GM18502 (cell line): ENCODE measurements around the gene DPP4.

ENCODE experiments used
- ATAC-seq: cut with Tn5 transposase; IDR thresholded peaks from one replicate; pipeline ENCODE4 v1.9.1; 2021; ENCODE audit warnings: mild to moderate bottlenecking; ENCODE audit not compliant: unreplicated experiment, poor library complexity

DPP4 gene

DNA sequence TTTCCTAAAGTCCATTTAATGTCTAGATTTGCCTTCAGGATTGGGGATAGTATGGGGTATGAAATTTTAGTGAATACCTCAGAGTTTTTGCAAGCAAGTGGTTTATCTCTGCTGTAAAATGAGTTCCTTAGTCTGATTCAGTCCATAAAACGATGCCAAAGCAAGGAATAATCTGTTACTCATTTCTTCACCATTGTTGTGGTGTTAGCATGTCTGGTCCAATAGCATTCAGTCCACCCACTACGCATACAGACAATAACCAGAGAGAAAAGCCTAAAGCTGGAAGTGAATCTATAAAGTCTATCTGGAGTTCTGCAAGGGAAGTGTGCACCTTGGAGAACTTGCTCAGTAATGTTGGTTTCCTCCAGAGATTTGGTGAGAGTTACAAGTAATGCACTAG, 12.9 kb upstream of the DPP4 start:
- no peak for ATAC-seq

DNA sequence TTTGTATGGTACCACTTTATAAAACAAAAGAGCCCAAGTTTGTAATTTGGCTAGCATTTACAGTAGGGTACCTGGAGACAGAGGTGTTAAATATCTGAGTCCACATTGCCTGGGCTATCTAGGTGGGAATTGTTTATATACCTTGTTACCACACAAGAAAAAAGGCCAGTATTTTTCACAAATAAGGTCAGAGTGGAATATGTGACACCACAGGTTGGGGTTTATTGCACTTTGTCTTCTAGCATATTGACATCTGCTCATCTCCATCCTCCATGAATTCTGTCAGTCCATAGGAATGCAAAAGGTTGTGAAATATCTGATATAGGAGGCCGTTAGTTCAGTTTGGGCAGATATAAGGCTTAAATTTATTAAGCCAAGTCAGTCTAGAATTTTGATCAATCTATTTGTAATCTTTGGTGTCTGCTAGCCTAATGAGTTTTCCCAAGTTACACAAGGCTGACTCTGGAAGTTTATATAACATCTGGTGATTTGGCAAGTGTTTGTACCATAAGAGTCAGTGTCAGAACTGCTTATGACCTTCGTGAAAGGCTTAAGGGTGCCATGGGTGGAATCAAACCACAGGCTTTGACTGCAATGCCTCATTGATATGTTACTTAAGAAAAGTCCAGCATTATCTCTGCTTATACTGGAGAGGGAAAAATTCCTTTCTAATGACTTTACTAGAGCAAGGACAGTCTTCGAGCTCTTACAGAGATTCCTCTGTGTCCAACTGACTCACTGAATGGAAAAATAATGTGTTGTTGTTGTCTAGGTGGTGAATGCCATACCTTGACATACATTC, 11.3 kb upstream of the DPP4 start:
- ATAC-seq: no peak

DNA sequence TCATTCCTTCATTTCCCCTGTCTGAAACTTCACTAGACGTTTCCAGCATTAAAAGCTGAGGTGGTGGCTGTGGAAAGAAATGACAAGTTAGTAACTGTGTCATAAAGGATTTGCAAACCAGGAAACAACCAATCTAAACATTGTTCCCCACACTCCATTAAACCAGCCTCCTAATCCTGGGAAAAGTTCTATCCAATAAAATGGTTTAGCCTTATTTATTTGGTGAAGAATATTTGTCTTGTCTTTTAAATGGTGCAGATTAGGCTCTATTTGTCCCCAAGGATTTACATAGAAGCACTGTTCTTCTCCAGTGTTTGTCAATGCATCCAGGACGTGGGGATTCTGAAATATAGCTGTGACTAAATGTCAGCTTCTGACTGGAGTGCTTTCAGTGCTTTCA, 10.5 kb upstream of the DPP4 start:
- ATAC-seq: no peak

- no peak for ATAC-seq
Measured at GRCh38 chr2:162082681-162083080, 8.7 kb upstream of the DPP4 start.

- ATAC-seq: no peak
Measured at GRCh38 chr2:162082036-162082435, 8.0 kb upstream of the DPP4 start.

DNA sequence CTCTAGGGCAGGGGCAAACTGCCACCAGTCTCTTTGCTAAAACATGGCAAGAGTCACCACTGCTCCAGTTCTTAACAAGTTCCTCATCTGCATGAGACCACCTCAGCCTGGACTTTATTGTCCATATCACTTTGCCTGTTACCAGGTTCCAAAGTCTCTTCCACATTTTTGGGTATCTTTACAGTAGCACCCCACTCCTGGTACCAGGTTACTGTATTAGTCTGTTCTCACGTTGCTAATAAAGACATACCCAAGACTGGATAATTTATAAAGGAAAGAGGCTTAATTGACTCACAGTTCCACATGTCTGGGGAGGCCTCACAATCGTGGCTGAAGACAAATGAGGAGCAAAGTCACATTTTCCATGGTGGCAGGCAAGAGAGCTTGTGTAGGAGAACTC, 5.5 kb upstream of the DPP4 start:
- no peak for ATAC-seq

DNA sequence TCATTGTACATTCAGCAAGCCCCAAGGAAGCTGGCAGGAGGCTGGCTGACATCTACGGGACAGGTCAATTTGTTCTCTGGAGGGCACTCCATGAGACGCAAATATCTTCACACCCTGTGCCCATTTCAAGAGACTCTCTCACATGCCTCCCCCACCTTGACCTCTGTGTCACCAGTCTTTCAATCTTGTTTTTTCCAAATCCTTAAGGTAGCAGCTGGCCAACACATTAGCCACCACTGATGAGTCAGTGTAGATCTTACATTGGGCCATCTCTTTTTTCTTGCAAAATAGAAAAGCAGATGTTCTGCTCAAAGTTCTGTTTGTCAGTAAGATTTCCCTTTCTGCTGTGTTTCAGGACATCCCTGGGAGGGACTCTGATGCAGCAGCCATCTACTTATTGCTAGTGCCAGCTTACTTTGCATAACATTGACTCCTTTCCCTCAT, 1.7 kb upstream of the DPP4 start:
- no peak for ATAC-seq

DNA sequence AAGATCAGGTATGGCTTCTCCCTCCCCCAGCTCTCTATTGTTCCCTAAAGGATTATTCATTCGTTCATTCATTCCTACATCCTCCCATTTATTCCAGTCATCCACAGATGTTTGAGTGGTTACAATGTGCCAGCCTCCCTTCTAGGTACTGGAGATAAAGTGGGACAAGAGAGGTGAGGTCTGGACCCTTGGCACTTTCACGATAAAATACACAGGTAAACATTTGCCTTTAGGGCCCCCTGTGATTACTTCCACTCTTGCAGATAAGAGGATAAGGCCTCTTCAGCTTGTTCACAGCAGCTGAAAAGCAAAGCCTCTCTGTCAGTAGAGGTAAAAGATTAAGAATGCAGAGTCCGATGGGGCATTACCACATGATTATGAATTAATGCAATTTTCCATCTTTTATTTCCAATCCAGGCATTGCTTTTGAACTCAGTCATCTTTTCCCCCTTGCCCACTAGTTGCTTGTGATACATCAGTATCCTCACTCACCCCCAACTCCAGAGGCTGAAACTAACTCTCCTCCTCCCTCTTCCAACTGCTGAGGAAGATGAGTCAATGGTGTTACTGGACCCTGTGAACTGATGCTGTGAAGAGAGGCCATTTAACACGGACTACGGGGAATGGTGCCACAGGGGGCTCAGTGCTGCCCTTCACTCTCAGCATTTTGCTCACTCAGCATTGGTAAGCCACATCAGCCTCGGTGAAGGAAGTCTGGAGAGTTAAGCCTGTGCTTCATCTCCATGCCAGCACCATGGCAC, 1.1 kb upstream of the DPP4 start:
- ATAC-seq: no peak

DNA sequence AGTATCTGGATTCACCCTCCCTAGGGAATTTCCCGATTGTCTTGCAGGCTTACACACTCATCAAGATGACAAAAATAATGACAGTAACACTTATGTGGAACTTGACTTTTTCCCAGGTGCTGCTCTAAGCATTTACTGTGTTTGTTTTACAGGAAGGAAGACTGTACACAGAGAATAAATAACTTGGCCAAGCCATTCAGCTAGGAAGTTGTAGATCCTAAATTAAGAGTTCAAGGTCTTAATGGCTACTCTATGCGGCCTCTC, 549 bp upstream of the DPP4 start:
- ATAC-seq: no peak

DNA sequence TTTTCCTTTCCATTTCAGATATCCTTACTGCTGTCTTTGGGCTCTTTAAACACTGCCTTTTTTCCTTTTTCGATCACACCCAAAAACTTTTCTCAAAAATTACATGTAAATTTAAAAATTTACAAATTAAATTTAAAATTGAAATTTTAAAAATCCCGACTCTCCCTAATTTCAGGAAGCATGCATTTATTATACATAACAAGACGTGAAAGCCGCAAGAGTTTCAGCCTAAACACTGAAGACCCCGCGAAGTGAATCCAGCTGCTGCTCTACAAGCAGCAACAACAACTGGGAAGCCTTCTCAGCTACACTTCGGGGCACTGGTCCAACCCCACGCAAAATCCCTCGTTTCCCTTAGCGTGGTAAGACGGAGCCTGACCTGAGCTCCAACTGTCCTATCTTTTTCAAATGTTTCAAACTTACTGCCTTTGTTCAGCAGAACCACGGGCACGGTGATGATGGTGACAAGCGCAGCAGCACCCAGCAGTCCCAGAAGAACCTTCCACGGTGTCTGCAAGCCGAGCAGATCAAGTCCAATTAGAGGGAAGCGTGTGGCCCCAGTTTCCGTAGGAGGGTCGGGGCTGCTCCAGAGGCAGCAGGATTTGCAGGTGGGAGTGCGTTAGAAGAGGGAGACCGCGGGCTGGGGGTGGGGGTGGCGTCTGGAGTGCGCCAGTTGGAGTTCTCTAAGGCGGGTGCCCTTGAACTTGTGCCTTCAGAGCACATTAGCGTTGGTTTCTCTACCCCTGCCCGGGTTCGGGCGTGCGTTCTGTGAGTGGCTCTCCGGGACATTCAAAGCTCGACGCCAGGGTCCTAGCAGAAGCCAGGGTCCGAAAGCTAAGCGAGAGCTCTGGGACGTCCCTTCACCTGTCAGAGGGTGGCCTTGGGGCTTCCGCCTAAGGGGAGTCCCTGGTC, 783 bp downstream of the DPP4 start:
- ATAC-seq: no peak

DNA sequence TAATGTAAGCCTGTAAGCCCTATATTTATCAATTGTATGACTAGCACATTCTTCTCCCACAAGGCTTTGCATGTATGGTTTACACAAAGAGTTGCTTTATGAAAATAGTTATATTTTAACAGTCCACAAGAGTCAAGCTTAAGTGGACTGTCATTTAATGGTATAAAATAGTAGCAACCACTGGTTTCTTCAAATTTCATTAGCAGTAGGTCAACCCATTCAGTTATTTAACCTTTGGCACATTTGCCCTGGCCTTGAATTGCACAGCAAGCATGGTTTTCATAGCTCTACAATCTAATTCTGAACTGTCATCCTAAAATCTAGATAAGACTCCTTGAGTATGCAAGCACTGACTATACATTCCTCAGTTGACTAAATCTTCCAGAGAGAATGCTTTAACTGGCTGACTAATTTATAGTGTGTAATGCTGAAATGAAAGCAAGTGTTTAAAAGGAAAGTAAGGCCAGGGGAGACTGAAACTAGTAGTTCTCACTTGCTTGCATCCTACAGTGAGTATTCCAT, 1.8 kb downstream of the DPP4 start:
- peak; percentile 72 for ATAC-seq

- ATAC-seq: no peak
Measured at GRCh38 chr2:162071001-162071400, 3.0 kb downstream of the DPP4 start.

DNA sequence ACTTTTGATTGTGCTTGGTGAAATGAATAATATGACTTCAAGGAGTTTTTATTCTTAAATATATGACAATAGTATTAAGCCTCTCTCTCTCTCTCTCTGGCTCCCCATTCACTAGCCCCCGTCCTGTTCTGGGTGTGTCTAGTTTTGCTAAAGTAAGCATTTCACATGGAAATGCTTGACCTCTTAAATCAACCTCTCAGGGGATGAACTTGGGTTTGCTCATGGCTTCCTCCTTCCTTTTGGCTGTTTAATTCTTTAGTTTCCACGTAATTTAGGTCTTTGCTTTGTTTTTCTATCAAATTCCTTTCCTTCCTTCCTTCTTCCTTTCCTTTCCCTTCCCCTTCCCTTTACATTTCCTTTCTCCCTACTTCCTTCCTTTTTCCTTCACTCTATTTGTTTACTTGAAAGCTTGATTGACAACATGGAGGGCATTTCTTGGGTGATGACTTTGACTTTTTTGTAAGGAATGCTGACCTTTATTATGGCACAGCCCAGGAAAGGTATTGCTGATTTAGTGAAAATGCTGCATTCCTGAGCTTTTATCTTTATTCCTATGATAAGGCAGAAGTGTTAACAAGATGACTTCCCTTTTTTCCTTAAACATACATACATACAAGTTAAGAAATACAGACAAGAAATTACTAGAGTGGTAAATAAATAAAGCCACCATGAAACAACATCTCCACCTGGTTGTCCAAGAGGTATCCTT, 3.6 kb downstream of the DPP4 start:
- ATAC-seq: no peak

GRCh38 chr2:162069267-162069903, 4.6 kb downstream of the DPP4 start:
- ATAC-seq: no peak

DNA sequence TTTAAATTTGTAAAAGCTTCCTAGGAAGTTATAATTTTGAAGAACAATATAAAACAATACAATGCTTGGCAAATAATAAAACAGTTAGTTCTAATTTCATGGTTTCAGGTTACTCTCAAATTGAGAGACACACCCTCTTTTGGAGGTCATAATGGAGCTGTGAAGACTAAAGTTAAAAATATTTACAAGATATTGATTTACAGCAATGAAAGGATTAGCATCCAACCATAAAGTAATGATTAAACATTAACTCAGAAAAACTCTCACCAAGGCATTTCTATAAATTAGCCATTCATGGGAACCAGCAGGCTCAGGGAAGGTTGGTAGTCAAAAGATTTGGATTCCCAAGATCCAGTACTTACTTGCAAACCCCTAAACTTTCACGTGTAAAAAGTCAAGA, 6.4 kb downstream of the DPP4 start:
- ATAC-seq: no peak

DNA sequence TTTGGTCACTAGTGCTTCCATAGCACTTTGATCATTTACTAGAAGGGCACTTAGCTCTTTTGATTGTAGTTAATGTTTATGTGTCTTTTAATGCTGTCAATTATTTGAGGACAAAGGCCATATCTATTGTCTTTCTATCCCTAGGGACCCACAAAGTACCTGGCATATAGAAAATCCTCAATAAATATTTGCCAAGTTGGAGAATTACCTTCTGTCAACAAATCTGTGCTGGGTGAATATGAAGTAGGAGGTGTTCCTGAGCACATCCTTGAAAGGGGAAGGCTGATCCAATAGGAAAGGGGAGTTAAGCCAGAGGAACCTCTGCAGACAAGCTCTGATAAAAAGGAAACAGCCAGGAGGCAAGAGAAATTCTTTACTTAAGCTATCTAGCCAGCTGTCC, 8.2 kb downstream of the DPP4 start:
- no peak for ATAC-seq

- peak; percentile 67 for ATAC-seq
Measured at GRCh38 chr2:162063899-162064298, 10.1 kb downstream of the DPP4 start.

DNA sequence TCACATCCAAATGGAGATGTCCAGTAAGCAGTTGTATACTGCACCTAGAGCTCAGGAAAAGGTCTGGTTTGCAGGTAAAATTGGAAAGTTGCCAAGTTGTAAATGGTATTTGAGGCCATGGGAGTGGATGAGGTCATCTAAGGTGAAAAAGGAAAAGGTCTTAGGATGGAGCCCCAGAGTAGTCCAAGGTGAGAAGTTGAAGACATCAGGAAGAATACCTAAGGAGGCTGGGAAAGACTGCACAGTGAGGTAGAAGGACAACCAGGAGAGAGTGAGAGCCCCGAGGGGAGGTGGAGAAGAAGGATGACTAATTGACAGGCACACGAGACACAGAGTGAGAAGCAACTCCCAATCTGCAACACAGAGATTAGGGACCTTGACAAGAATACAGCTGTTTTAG, 10.7 kb downstream of the DPP4 start:
- ATAC-seq: no peak

DNA sequence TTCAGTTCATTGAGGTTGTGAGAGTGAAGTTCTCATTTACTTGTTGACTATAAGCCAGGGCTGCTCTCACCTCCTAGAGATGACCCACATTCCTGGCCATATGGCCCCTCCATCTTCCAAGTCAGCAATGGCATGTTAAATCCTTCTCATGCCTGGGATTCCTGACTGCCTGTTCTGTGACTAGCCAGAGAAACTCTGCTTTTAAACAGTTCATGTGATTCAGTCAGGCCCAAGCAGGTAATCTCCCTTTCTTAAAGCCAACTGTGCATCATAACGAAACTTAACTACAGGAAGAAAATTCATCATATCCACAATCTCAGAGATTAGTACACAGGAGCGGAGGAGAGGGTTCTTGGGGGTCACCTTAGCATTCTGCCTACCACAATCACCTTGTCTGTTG, 11.5 kb downstream of the DPP4 start:
- ATAC-seq: peak; percentile 32

GRCh38 chr2:162061021-162061420, 13.0 kb downstream of the DPP4 start:
- ATAC-seq: no peak
